Measurements from ENCODE around the gene MYO15B. TPM values are rescaled to one million over a fixed set of nuclear protein-coding genes. Genes with fewer than 3 reads are reported as not detected.

MYO15B gene
- total RNA-seq, 1 experiment from 2014 or later: 30.3 TPM

DNA sequence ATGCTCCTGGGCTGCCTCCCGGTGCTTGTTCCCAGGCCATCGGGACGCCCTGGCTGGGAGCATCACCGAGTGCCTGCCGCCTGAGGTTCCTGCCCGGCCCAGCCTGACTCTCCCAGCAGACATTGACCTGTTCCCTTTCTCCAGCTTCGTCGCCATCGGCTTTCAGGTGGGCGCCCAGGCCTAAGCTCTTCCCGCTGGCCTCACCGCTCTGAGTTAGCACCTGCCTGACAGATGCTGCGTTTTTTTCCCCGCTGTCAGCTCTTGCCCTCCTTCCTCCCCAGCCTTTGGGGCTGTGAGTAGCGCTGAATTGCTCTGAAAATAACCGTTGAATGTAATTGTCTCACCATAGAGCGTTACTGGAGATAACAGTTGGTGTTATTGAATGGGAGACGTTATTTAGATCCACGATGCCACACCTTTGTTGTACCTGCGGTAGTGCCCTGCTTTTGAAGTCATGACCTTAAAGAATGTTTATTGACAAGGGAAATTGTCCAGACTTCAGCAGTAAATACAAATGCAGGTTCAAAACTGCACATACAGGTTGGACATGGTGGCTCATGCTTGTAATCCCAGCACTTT, 24.3 kb downstream of the MYO15B start:
- H3K9ac ChIP-seq (ENCODE audit: low read length): no peak overlapping the region
- no TSS peak for BruUV-seq (replicated peaks)
- H3K4me3 ChIP-seq (replicated peaks in 1 of 2; ENCODE audit: low read depth in 1 of 2, low read length in 2 of 2): no peak overlapping the region
- POLR2A ChIA-PET: interaction anchor here (0.7 kb wide), 1 partner anchor 168 kb away, joined by 3 read pairs; no protein-coding TSS in a partner anchor
- RAD21 ChIA-PET (ENCODE audit: low non-redundant PET in 1 of 2, low total read pairs in 2 of 2, uncharacterized antibody in 2 of 2, unreplicated experiment in 2 of 2): no interaction called here
- intact Hi-C loops (cut with micrococcal nuclease): no loop called here
- H2AFZ ChIP-seq (ENCODE audit: low read depth, low read length, poor library complexity, severe bottlenecking): no peak overlapping the region
- DNase-seq (ENCODE audit: low read depth, low spot score): no peak
- TF ChIP-seq, protein P1, sequence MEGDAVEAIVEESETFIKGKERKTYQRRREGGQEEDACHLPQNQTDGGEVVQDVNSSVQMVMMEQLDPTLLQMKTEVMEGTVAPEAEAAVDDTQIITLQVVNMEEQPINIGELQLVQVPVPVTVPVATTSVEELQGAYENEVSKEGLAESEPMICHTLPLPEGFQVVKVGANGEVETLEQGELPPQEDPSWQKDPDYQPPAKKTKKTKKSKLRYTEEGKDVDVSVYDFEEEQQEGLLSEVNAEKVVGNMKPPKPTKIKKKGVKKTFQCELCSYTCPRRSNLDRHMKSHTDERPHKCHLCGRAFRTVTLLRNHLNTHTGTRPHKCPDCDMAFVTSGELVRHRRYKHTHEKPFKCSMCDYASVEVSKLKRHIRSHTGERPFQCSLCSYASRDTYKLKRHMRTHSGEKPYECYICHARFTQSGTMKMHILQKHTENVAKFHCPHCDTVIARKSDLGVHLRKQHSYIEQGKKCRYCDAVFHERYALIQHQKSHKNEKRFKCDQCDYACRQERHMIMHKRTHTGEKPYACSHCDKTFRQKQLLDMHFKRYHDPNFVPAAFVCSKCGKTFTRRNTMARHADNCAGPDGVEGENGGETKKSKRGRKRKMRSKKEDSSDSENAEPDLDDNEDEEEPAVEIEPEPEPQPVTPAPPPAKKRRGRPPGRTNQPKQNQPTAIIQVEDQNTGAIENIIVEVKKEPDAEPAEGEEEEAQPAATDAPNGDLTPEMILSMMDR (IDR thresholded peaks at IDR 0.05 in 2 of 3, conservative IDR thresholded peaks at IDR 0.05 in 1 of 3; ENCODE audit: borderline replicate concordance in 1 of 3, insufficient read depth in 1 of 3, low read depth in 2 of 3, low read length in 2 of 3): no peak
- TF ChIP-seq ZFX (IDR thresholded peaks at IDR 0.05) (no peak), EZH2 (IDR thresholded peaks at IDR 0.05) (no peak), SP1 (IDR thresholded peaks at IDR 0.05; ENCODE audit: low read depth) (no peak), YY1 (IDR thresholded peaks at IDR 0.05; ENCODE audit: extremely low read depth, insufficient replicate concordance, low read depth, low read length) (no peak), POLR2A (IDR thresholded peaks at IDR 0.05; ENCODE audit: borderline replicate concordance, extremely low read depth, insufficient read depth, insufficient read length) (no peak), JUND (IDR thresholded peaks at IDR 0.05) (no peak), CEBPB (IDR thresholded peaks at IDR 0.05; ENCODE audit: low read depth) (no peak), SRF (IDR thresholded peaks at IDR 0.05; ENCODE audit: low read depth) (no peak), EGR1 (IDR thresholded peaks at IDR 0.05; ENCODE audit: low read depth) (no peak), FOSL1 (IDR thresholded peaks at IDR 0.05; ENCODE audit: low read depth) (no peak), ZNF274 (IDR thresholded peaks at IDR 0.05; ENCODE audit: low read depth, low read length) (no peak), ATF3 (IDR thresholded peaks at IDR 0.05) (no peak), SIN3A (IDR thresholded peaks at IDR 0.05; ENCODE audit: low read depth) (no peak), TCF7L2 (IDR thresholded peaks at IDR 0.05; ENCODE audit: borderline replicate concordance, extremely low read depth, insufficient read depth, insufficient read length) (no peak)
- TF ChIP-seq, protein P2, sequence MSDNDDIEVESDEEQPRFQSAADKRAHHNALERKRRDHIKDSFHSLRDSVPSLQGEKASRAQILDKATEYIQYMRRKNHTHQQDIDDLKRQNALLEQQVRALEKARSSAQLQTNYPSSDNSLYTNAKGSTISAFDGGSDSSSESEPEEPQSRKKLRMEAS (IDR thresholded peaks at IDR 0.05): no peak
- H3K27me3 ChIP-seq (ENCODE audit: insufficient read depth, low read length): no peaks in the 10 kb centered on the region
- H3K36me3 ChIP-seq (ENCODE audit: control insufficient read depth in 1 of 2, insufficient read depth in 2 of 2, low read length in 2 of 2): no peaks in the 10 kb centered on the region
- H3K27ac ChIP-seq (ENCODE audit: low read depth, low read length): no peak overlapping the region; the same call in 1 of the 2 replicates
- no peaks in the 10 kb centered on the region for H3K9me2 ChIP-seq (ENCODE audit: insufficient read depth)
- H3K4me2 ChIP-seq (ENCODE audit: low read length): no peak overlapping the region; the same call in 1 of the 2 replicates
- H3K9me3 ChIP-seq (ENCODE audit: control insufficient read depth in 1 of 2, insufficient read depth in 1 of 2, low read depth in 1 of 2, low read length in 2 of 2): no peaks in the 10 kb centered on the region
- H4K20me1 ChIP-seq (ENCODE audit: insufficient read depth): no peaks in the 10 kb centered on the region
- ATAC-seq: no peak
- CTCF ChIA-PET: interaction anchor here (0.7 to 6.2 kb wide), 5 partner anchors 11 to 154 kb away, joined by 3 to 43 read pairs (median 6); partner anchors contain the start of gene SMIM5
- H3K79me2 ChIP-seq (ENCODE audit: insufficient read depth, low read length): no peaks in the 10 kb centered on the region
- peaks cover 24 to 45% of the 10 kb centered on the region in 2 experiments for H3K4me1 ChIP-seq (ENCODE audit: control insufficient read depth in 1 of 2, insufficient read depth in 2 of 2, low read length in 2 of 2)

Data from HCT116 (cell line).